ENCODE measurements around the gene HPSE.
A peak's percentile ranks its signal among the peaks of the same experiment; 100 is the strongest.

HPSE gene

DNA sequence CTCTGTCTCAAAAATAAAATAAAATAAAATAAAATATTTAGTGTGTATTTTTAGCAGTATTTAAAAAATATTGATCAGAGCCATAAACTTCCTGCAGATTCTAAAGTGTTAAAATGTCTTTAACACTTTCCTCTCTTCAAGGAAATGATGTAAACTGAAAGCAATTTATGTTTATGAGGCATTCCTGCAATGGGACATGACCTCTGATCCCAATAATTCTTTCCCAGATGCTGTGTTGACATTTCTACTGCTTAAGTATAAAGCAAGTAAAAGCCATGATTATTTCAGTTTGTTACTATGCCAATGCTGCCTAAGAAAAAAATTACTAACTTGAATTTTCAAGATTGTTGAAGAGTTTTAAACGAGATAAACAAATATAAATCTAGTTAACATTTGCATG lies 79.1 kb downstream of the HPSE start:
- no peak for DNase-seq
- H3K4me1 ChIP-seq: no peaks in the 10 kb centered on the region
- no peaks in the 10 kb centered on the region for H3K36me3 ChIP-seq
- no peaks in the 10 kb centered on the region for H3K27me3 ChIP-seq
- H3K4me3 ChIP-seq (ENCODE audit: low read depth, low read length): no peak overlapping the region
- TF ChIP-seq, protein P1, sequence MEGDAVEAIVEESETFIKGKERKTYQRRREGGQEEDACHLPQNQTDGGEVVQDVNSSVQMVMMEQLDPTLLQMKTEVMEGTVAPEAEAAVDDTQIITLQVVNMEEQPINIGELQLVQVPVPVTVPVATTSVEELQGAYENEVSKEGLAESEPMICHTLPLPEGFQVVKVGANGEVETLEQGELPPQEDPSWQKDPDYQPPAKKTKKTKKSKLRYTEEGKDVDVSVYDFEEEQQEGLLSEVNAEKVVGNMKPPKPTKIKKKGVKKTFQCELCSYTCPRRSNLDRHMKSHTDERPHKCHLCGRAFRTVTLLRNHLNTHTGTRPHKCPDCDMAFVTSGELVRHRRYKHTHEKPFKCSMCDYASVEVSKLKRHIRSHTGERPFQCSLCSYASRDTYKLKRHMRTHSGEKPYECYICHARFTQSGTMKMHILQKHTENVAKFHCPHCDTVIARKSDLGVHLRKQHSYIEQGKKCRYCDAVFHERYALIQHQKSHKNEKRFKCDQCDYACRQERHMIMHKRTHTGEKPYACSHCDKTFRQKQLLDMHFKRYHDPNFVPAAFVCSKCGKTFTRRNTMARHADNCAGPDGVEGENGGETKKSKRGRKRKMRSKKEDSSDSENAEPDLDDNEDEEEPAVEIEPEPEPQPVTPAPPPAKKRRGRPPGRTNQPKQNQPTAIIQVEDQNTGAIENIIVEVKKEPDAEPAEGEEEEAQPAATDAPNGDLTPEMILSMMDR (IDR thresholded peaks at IDR 0.05; ENCODE audit: low read depth, low read length): no peak
- H3K9me3 ChIP-seq: no peaks in the 10 kb centered on the region

DNA sequence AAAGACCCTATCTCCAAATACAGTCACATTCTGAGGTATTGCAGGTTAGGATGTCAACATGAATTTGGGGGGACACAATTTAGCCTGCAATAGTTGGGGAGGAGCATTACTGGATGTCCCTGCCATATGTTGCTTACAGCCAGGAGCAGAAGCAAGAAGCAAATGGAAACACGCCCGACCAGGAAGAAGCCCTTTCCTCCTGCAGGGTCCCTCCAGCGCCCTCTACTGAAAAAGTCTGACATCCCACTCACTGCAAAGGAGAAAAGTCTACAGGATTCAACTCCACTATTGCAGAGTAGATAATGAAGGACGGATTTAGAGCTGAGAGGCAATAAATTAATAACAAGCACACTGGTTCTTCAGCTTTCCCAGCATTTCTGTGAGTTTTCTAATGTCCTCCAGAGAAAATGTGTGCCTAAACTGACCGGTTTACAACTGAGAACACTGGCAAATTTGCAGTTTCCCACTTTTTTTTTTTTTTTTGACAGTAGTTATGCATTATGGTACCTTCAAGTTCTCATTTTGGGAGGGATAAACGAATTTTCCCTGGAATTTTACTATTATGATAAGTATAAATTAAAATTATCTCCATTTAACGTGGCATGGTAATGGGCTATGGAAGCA lies 81.8 kb downstream of the HPSE start:
- no peak overlapping the region for H3K4me3 ChIP-seq (ENCODE audit: low read depth, low read length)
- no peaks in the 10 kb centered on the region for H3K36me3 ChIP-seq
- TF ChIP-seq, protein P1 (IDR thresholded peaks at IDR 0.05; ENCODE audit: low read depth, low read length): peak; percentile 96
- no peaks in the 10 kb centered on the region for H3K4me1 ChIP-seq
- H3K9me3 ChIP-seq: no peaks in the 10 kb centered on the region
- DNase-seq: peak; percentile 80
- no peaks in the 10 kb centered on the region for H3K27me3 ChIP-seq

DNA sequence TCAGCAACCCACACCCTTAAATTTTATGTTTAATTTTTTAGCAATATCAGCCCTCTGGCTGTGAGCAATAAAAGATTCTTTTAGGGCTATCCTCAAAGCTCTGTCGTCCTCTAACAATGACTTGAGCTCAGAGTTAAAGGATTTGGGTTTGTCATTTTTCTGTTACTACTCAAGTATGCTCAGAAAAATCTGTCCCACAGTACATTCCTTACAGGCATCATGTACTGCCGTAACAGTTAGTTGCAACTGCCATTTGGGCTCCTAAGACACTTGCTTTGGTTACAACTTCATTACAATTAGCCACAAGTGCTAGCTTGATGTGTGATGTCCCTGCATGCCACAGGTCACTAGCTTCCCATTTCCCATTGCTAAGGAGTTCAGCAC lies 83.2 kb downstream of the HPSE start:
- DNase-seq: no peak
- Histone ChIP-seq H3K36me3 (no peaks in the 10 kb centered on the region), H3K27me3 (no peaks in the 10 kb centered on the region), H3K9me3 (no peaks in the 10 kb centered on the region), H3K4me1 (no peaks in the 10 kb centered on the region), H3K4me3 (ENCODE audit: low read depth, low read length) (no peak overlapping the region)
- TF ChIP-seq, protein P1 (IDR thresholded peaks at IDR 0.05; ENCODE audit: low read depth, low read length): no peak

DNA sequence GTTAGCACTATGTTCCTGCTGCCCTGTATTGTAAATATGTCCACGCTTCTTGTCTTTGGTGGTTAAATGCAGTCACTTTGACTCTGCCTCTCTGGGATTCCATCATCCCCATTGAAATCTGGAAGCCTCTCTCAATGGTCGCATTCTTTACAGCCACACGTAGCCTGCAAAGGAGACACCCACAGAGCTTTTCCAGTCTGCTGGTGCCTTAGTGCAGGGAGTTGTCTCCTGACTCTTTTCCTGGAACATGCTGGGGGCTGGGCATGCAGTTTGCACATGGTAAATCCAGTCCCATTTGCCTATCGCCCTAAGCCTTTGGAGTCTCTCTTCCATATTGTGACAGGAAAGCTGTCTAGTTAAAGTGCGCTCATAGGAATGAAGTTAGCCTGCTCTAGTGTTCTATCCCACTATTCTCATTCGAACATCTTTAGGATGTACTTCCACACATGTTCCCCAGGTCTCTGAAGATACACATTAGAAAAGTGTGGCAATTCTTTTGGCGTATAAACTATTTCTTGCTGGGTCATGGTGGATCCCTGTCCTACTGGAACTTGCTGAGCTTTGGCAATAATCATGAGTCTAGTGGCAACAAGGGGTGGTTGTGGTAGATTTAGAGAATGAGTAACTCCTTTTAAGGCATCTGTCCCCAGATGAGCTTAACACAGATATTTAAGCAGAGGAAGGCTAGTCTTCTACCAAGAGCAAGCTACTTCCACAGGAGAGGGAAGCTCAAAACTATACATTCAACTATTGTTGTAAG lies 83.8 kb downstream of the HPSE start:
- DNase-seq: no peak
- no peaks in the 10 kb centered on the region for H3K27me3 ChIP-seq
- no peak overlapping the region for H3K4me3 ChIP-seq (ENCODE audit: low read depth, low read length)
- H3K4me1 ChIP-seq: no peaks in the 10 kb centered on the region
- TF ChIP-seq, protein P1 (IDR thresholded peaks at IDR 0.05; ENCODE audit: low read depth, low read length): no peak
- no peaks in the 10 kb centered on the region for H3K36me3 ChIP-seq
- no peaks in the 10 kb centered on the region for H3K9me3 ChIP-seq

DNA sequence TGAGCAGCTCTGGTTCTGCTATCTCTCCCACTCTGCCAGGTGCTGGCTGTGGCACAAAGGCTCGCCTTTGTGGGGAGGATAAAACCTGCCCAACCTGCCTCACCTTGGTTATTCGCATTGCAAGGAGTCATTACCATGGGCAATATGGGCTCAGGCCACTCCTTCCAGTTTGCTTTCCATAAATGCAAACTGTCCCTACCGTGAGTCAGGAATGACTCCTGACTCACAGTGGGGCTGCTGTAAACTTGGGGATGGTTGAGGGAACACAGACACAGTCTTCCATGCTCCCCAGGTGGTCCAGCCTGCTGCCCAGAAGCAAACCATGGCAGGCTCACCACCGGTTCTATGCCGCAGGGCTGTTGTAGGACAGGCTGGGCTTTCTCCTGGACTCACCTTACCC lies 86.2 kb downstream of the HPSE start:
- Histone ChIP-seq H3K36me3 (no peaks in the 10 kb centered on the region), H3K4me3 (ENCODE audit: low read depth, low read length) (no peak overlapping the region), H3K9me3 (no peaks in the 10 kb centered on the region), H3K4me1 (no peaks in the 10 kb centered on the region), H3K27me3 (no peaks in the 10 kb centered on the region)
- no peak for DNase-seq
- TF ChIP-seq, protein P1 (IDR thresholded peaks at IDR 0.05; ENCODE audit: low read depth, low read length): no peak

All from BE2C (cell line).